ENCODE measurements around the gene IZUMO2.
"Not testable (repeated sequence)": the region's sequence is repeated elsewhere in the genome, so short reads cannot be mapped to it uniquely, and the experiment has no call there.

IZUMO2 gene

DNA sequence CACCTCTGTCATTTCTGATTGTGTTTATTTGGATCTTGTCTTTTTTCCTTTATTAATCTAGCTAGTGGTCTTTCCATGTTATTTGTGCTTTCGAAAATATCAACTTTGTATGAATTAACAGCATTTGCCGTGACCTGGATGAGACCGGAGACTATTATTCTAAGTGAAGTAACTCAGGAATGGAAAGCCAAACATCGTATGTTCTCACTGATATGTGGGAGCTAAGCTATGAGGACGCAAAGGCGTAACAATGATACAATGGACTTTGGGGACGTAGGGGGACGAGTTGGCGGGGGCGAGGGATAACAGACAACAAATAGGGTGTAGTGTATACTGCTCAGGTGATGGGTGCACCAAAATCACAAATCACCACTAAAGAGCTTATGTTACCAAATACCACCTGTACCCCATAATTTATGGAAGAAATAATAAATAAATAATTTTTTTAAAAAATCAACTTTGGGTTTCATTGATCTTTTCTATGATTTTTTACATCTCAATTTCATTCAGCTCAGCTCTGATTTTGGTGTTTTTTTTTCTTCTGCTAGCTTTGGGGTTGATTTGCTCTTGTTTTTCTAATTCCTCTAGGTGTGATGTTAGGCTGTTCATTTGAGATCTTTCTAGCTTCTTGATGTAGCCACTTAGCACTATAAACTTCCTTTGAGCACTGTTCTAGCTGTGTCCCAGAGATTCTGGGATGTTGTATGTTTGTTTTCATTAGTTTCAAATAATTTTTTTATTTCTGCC is 27.1 kb downstream of the IZUMO2 start:
- DNase-seq = not testable (repeated sequence)

DNA sequence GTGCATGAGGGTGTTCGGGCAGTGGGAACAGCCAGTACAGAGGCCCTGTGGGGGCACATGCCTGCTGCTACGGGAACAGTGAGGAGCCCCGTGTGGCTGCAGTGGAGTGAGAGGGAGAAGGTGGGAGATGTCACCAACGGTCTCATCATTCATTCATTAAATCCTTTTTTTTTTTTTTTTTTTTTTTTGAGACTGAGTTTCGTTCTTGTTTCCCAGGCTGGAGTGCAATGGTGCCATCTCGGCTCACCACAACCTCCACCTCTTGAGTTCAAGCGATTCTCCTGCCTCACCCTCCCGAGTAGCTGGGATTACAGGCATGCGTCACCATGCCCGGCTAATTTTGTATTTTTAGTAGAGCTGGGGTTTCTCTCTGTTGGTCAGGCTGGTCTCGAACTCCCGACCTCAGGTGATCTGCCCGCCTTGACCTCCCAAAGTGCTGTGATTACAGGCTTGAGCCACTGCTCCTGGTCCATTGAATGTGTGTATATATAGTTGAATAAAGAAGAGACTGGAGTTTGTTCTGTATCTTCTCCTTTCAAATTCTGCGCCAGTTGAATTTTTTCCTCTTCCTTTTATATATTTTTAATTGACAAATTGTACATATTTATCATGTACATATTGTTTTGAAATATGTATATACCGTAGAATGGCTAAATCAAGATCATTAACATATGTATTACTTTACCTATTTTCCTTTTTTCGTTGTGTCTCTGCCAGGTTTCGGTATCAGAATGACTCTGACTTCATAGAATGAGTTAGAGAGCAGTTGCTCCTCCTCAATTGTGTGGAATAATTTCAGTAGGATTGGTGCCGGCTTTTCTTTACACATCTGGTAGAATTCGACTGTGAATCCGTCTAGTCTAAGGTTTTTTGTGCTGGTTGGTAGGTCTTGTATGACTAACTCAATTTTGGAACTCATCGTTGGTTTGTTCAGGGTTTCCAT is 28.0 kb downstream of the IZUMO2 start:
- not testable (repeated sequence) for DNase-seq

DNA sequence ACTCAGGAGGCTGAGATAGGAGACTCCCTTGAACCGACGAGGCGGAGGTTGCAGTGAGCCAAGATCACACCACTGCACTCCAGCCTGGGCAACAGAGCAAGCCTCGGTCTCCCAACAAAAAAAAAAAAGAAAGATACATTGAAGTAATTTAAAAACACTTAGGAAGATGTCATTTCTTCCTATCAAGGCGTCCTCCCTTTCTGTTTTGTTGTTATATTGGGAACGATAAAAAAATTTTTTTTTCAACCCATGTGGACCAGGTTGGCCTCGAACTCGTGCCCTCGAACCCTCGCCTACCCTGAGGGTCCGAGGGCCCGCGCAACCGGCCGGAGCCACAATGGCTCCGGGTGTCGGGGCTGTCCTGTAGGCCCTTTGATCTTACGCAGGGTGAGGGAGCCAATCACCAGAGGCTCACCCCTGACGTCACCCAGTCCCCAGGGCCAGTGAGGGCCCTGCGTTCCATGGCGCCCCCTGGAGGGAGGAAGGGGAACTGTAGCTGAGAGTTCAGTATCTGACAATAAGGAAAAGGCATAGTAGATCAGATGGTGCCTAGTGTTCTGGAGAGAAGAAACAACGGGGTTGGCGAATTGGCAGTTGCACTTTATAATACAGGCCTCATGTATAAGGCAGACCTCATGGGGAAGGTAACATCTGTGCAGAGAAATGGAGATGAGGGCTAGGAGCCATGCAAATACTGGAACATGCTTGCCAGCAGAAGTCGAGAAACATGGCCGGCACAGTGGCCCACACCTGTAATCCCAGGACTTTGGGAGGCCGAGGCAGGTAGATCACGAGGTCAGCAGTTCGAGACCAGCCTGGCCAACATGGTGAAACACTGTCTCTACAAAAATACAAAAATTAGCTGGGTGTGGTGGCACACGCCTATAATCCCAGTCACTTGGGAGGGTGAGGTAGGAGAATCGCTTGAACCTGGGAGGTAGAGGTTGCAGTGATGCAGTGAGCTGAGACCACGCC is 29.3 kb downstream of the IZUMO2 start:
- DNase-seq = not testable (repeated sequence)

DNA sequence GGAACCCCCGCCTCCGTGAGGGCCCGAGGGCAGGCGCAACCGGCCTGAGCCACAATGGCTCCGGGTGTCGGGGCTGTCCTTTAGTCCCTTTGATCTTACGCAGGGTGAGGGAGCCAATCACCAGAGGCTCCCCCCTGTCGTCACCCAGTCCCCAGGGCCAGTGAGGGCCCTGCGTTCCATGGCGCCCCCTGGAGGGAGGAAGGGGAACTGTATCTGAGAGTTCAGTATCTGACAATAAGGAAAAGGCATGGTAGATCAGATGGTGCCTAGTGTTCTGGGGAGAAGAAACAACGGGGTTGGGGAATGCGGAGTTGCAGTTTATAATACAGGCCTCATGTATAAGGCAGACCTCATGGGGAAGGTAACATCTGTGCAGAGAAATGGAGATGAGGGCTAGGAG is 59.1 kb downstream of the IZUMO2 start:
- DNase-seq = not testable (repeated sequence)

DNA sequence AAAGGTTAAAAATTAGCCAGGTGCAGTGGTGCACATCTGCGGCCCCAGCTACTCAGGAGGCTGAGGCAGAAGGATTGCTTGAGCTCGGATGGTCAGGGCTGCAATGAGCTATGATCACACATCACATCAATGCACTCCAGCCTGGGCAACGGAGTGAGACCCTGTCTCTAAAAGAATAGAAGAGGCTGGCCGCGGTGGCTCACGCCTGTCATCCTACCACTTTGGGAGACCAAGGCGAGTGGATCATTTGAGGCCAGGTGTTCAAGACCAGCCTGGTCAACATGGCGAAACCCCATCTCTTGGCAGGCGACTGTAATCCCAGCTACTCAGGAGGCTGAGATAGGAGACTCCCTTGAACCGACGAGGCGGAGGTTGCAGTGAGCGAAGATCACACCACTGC is 59.7 kb downstream of the IZUMO2 start:
- not testable (repeated sequence) for DNase-seq
